GM10248 (cell line): ENCODE data around the gene GBX1.
A peak's percentile ranks its signal among the peaks of the same experiment; 100 is the strongest.

Experiments used
- CTCF ChIA-PET: fragments of 300-600 bp; sonication (Branson Sonifier 250); formaldehyde crosslinking; extraction: SDS; loops from one replicate; lab custom pipeline; 2021; ENCODE audit warnings: antibody characterized with exemption; lab: Yijun Ruan, JAX
- POLR2A ChIA-PET: fragments of 350-650 bp; sonication (Branson Sonifier 250); formaldehyde crosslinking; extraction: SDS; loops from one replicate; lab custom pipeline; 2020; ENCODE audit warnings: antibody characterized with exemption; lab: Yijun Ruan, JAX
- DNase-seq: peaks from one replicate; pipeline ENCODE4 v3.0.0; 2012; ENCODE audit errors: extremely low spot score
- TF ChIP-seq, protein P1 (sequence below): IDR thresholded peaks from 2 replicates; pipeline ENCODE4 v1.5.1; 2012; ENCODE audit warnings: mild to moderate bottlenecking, low read depth; ENCODE audit errors: extremely low read depth, missing control alignments, control extremely low read depth

The GBX1 gene

DNA sequence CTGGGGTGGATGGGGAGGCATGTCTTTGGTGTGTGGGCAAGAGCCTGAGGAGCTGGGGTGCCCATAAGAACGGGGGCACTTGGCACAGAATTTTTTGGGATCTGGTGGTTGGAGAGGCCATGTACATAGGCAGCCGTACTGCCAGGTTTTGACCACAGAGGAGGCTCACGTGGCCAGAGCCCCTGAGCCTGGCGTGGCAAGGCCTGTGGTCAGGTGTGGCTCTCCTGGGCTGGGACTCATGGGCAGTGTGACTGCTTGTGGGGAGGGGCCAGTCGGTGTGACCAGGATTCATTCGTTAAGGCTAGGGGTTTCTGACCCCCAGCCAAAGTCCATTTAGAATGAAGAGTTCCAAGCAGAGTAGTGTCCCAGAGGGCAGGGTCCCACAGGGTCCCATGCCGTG is 43.0 kb downstream of the GBX1 start:
- TF ChIP-seq, protein P1, sequence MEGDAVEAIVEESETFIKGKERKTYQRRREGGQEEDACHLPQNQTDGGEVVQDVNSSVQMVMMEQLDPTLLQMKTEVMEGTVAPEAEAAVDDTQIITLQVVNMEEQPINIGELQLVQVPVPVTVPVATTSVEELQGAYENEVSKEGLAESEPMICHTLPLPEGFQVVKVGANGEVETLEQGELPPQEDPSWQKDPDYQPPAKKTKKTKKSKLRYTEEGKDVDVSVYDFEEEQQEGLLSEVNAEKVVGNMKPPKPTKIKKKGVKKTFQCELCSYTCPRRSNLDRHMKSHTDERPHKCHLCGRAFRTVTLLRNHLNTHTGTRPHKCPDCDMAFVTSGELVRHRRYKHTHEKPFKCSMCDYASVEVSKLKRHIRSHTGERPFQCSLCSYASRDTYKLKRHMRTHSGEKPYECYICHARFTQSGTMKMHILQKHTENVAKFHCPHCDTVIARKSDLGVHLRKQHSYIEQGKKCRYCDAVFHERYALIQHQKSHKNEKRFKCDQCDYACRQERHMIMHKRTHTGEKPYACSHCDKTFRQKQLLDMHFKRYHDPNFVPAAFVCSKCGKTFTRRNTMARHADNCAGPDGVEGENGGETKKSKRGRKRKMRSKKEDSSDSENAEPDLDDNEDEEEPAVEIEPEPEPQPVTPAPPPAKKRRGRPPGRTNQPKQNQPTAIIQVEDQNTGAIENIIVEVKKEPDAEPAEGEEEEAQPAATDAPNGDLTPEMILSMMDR: no peak
- DNase-seq: no peak
- CTCF ChIA-PET: interaction anchor here (0.9 to 3.8 kb wide), 42 partner anchors 11 to 757 kb away, joined by 3 to 49 read pairs (median 4); partner anchors contain the start of genes ASB10 and GBX1
- POLR2A ChIA-PET: no interaction called here

DNA sequence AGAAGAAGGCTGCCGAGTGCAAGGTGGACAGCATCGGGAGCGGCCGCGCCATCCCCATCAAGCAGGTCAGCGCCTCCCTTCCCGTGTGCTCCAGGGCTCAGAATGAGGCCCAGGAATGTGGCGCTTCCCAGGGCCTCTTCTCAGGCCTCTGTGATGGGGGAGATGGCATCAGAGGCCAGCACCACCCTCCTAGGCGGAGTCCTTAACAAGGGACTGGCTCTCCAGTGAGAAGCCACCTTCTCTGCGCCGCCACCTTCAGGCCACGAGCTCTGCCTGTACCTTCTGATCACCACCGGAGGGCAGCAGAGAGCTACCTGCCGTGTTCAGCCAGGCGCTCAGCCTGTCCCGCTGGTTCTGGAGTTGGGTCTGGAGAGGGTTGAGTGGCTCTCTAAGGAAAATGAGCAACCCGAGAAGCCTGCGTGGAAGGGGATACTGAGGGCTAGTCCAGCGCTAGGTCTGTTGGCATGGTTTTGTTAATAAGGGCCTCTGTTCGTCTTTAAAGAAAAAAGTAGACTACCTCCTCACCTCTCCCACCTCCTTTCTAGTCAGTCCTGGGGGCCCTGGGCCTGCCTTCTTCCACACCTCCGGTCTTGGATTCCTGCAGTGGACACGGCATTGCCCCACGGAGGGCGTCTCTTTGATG is 43.6 kb downstream of the GBX1 start:
- CTCF ChIA-PET: interaction anchor here (0.6 to 3.8 kb wide), 50 partner anchors 11 to 758 kb away, joined by 3 to 49 read pairs (median 4); partner anchors contain the start of genes ASB10 and GBX1
- POLR2A ChIA-PET: no interaction called here
- TF ChIP-seq, protein P1: peak; percentile 100
- DNase-seq: peak; percentile 96

DNA sequence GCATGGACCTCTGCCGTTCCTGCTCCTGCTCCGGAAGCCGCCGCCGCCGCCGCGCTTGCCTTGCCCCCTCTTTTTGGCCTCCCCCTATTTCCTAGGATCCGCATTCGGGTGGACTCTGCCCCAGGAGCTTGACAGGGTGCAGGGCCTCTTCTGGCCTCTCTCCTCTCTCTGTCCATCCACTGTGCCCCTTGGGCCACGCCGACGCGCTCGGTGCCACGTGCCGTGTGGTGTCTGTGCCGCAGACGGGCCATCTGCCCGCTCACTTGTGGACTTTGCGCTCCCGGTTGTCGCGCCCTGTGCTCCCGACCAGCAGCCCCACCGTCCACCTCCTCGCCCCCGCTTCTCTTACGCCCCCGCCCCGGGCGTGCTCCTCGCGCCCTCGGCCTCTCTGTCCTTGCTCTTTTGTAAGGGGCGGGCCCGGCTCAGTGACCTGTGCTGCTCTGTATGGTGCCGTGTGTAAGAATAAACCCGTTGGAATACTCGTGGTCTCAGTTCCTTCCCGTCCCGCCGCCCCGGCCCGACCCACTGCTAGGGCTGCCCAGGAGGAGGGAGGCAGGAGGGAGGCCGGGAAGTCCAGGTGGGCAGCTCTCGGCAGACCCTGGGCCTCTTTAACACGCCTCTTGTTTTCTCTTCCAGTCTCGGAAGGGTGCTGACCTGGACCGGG is 44.2 kb downstream of the GBX1 start:
- ChIA-PET CTCF (interaction anchor here (0.6 to 3.8 kb wide), 45 partner anchors 10 to 759 kb away, joined by 3 to 49 read pairs (median 4); partner anchors contain the start of genes ASB10 and GBX1), POLR2A (no interaction called here)
- no peak for DNase-seq
- TF ChIP-seq, protein P1: no peak

DNA sequence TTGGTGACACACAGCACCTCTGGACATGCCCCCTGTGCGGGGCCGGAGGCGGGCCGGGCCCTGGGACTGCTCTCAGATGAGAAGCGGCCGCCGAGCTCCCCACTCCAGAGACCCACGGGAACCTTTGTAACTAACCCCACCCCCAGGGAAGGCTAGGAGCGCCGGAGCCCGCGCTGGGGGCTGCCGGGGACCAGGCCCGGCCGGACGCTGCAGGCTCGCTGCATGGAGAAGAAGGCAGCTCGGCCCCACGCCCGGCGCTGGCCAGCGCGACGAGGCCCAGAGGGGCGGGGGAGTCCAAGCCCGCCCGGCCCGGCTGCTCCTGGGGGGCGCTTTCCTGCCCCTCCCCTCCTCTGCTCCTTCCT is 44.7 kb downstream of the GBX1 start:
- TF ChIP-seq, protein P1: no peak
- ChIA-PET CTCF (interaction anchor here (1.3 to 3.8 kb wide), 4 partner anchors 10 to 181 kb away, joined by 3 to 49 read pairs (median 17); no protein-coding TSS in a partner anchor), POLR2A (no interaction called here)
- no peak for DNase-seq

DNA sequence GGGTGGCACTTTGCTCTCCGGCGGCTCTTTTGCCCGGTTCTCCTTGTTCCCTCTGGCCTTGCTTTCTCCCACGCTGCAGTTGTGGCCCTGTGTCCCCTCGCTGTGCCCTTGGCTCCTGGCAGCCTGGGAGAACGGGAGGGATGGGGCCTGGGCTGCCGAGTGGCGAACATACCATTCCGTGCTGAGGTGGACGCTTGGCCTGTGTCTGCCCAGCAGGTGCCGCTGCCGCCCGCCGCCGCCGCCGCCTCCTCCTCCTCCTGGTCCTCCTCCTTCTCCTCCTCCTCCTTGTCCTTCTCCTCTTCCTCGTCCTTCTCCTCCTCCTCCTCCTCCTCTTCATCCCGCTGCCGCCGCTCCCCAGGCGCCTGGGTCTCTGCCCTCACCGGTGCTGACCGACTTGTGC is 45.2 kb downstream of the GBX1 start:
- TF ChIP-seq, protein P1: no peak
- DNase-seq: no peak
- POLR2A ChIA-PET: no interaction called here
- CTCF ChIA-PET: interaction anchor here (2.6 to 3.8 kb wide), 2 partner anchors 9 to 18 kb away, joined by 14 to 49 read pairs; no protein-coding TSS in a partner anchor

DNA sequence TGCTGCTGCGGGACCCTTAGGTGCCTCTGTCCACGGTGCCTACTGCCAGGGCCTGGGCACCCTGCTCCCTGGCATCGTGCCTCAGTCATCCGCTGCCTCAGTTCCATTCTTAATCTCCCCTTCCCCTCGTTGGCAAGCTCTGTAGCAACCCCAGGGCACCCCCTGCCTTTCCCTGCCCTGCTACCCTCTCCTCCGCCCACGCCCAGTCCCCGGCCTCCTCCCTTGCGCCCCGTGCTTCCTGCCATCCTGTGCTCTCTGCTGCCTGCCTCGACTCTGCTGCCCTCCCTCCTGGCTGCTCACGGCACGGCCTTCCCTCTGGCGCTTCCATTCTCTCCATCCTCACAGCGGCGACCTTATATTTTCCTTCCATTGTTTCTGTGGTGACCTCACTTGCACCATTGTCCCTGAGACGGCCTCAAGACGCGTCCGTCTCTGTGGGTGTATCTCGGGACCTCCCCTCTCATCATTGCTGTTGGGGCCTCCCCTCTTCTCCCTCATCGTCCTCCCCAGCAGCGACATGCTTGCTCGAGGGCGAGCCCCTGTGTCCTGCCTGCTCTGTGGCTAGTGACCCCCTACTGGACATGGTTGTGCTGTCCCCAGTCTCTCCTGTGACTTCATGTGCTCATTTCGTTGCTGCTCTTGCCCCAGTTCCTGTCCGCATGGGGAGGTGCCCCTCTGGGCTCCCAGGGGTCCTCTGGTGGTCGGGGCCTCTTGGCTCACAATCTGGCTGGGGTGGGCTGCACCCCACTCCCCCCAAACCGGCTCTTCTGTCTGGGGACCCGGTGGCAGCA is 45.9 kb downstream of the GBX1 start:
- DNase-seq: no peak
- ChIA-PET POLR2A (no interaction called here), CTCF (interaction anchor here (1.0 to 2.4 kb wide), 5 partner anchors 11 to 123 kb away, joined by 3 to 12 read pairs (median 3); no protein-coding TSS in a partner anchor)
- TF ChIP-seq, protein P1: no peak
